Gastrocnemius medialis (tissue), 4 donors: ENCODE results near the gene LRRC56. TPM values are rescaled to one million over a fixed set of nuclear protein-coding genes. Genes with fewer than 3 reads are reported as not detected.

Source experiments
- ATAC-seq, 2 donors: fragments of 150-250 bp; one replicate each; pipeline ENCODE4 v1.9.1; 2016
- DNase-seq, 2 donors: peaks; one replicate each; pipeline ENCODE4 v3.0.0-alpha.2; 2019
- H3K27ac ChIP-seq, 4 donors: fragments of 200-600 bp; sonication (generic); 1 replicate in 1 of 4; 2 replicates in 3 of 4; pipeline ENCODE4 v1.5.1; 2016 to 2018; ENCODE audit warnings: mild to moderate bottlenecking in 2 of 4, moderate library complexity in 1 of 4
- H3K27me3 ChIP-seq, 3 donors: fragments of 200-600 bp; sonication (generic) in 2 of 3; 1 replicate in 1 of 3; 2 replicates in 2 of 3; pipeline versions ENCODE4 v1.5.1 to v1.6.0; 2016 to 2019; ENCODE audit warnings: mild to moderate bottlenecking in 1 of 3, moderate library complexity in 1 of 3
- H3K36me3 ChIP-seq, 2 donors: fragments of 200-600 bp; sonication (generic) in 1 of 2; one replicate each; pipeline ENCODE4 v1.5.1; 2017 to 2018
- H3K4me1 ChIP-seq, 2 donors: fragments of 200-600 bp; sonication (generic) in 1 of 2; one replicate each; pipeline ENCODE4 v1.5.1; 2016 to 2017; ENCODE audit warnings: mild to moderate bottlenecking in 2 of 2
- H3K4me3 ChIP-seq, 4 donors: fragments of 200-600 bp; sonication (generic) in 3 of 4; 1 replicate in 1 of 4; 2 replicates in 3 of 4; pipeline ENCODE4 v1.5.1; 2016 to 2019; ENCODE audit warnings: mild to moderate bottlenecking in 2 of 4
- H3K9me3 ChIP-seq, 3 donors: fragments of 200-600 bp; sonication (generic) in 2 of 3; 1 replicate in 1 of 3; 2 replicates in 2 of 3; pipeline ENCODE4 v1.5.1; 2016 to 2019
- POLR2A ChIP-seq, 2 donors: fragments of 450-650 bp; IDR thresholded peaks; one replicate each; pipeline ENCODE4 v1.6.1; 2017; ENCODE audit warnings: antibody characterized with exemption in 2 of 2, mild to moderate bottlenecking in 2 of 2, moderate library complexity in 2 of 2
- in situ Hi-C, 4 donors: fragments of 200-750 bp; cut with MboI; loops; one replicate each; pipeline versions ENCODE4 v1.15.0 to v1.8.0; 2017; ENCODE audit warnings: low sequenced_read_pairs in 4 of 4
- intact Hi-C: fragments of 100-400 bp; cut with DNase I; formaldehyde crosslinking; loops from one replicate; pipeline ENCODE4 v1.15.1; 2023; ENCODE audit warnings: low total_unique reads
- total RNA-seq, 4 donors: library from RNA; depleted of rRNA; stranded (reverse); fragments of >200 nt; gene quantifications; one replicate each; pipeline versions ENCODE4 v1.1.0 to v1.2.3, GENCODE V29; 2016
- TF ChIP-seq, protein P1 (sequence below), 5 experiments: fragments of 450-650 bp in 3 of 5; fragments of 200-600 bp in 2 of 5; sonication (generic) in 2 of 5; IDR thresholded peaks in 4 of 5; conservative IDR thresholded peaks in 1 of 5; 1 replicate in 4 of 5; 2 replicates in 1 of 5; pipeline ENCODE4 v1.5.1; 2016 to 2019; ENCODE audit warnings: antibody characterized with exemption in 5 of 5, mild to moderate bottlenecking in 3 of 5, moderate library complexity in 3 of 5

Gene LRRC56
- total RNA-seq, 4 donors from 2014 or later: 0.29 to 0.36 TPM; not detected in 2

DNA sequence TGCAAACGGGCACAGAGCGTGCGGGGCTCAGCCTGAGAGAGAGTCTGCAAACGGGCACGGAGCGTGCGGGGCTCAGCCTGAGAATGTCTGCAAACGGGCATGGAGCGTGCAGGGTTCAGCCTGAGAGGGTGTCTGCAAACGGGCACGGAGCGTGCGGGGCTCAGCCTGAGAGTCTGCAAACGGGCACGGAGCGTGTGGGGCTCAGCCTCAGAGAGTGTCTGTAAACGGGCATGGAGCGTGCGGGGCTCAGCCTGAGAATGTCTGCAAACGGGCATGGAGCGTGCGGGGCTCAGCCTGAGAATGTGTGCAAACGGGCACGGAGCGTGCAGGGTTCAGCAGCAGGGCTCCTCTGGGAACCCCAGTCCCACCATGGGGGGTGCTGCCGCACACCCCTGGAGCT is 52.5 kb downstream of the LRRC56 start:
- in situ Hi-C loops: no loop called here
- Histone ChIP-seq H3K4me3 (no peak overlapping the region), H3K27ac (no peak overlapping the region), H3K36me3 (peaks cover 0 to 66% of the 10 kb centered on the region in 2 donors), H3K9me3 (no peaks in the 10 kb centered on the region), H3K27me3 (no peaks in the 10 kb centered on the region), H3K4me1 (no peaks in the 10 kb centered on the region)
- no peak for TF ChIP-seq POLR2A (IDR thresholded peaks at IDR 0.05)
- TF ChIP-seq, protein P1, sequence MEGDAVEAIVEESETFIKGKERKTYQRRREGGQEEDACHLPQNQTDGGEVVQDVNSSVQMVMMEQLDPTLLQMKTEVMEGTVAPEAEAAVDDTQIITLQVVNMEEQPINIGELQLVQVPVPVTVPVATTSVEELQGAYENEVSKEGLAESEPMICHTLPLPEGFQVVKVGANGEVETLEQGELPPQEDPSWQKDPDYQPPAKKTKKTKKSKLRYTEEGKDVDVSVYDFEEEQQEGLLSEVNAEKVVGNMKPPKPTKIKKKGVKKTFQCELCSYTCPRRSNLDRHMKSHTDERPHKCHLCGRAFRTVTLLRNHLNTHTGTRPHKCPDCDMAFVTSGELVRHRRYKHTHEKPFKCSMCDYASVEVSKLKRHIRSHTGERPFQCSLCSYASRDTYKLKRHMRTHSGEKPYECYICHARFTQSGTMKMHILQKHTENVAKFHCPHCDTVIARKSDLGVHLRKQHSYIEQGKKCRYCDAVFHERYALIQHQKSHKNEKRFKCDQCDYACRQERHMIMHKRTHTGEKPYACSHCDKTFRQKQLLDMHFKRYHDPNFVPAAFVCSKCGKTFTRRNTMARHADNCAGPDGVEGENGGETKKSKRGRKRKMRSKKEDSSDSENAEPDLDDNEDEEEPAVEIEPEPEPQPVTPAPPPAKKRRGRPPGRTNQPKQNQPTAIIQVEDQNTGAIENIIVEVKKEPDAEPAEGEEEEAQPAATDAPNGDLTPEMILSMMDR (IDR thresholded peaks at IDR 0.05 in 4 of 5, conservative IDR thresholded peaks at IDR 0.05 in 1 of 5): no peak
- no peak for DNase-seq
- intact Hi-C loops: no loop called here
- ATAC-seq: no peak

DNA sequence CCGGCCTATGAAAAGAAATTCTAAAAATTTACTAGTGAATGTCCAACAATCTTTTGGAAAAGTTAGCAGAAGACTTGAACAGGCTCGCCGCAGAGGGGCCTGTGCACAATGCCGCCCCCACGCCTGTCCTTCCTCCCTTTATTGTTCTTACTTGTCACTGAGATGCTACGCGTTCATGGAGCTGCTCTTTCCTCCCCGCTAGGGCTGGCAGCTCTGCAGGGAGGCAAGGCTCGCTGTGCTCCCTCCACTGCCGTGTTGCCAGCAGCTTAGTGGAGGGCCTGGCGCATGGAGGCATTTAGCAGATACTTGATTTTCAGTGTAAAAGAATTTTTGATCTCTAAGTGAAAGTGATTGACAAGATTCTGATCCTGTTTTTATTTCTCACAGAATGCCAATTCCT is 53.7 kb downstream of the LRRC56 start:
- in situ Hi-C loops: no loop called here
- H3K27ac ChIP-seq: no peak overlapping the region
- ATAC-seq: no peak
- H3K4me1 ChIP-seq: no peaks in the 10 kb centered on the region
- no peak overlapping the region for H3K4me3 ChIP-seq
- intact Hi-C loops: no loop called here
- H3K27me3 ChIP-seq: no peaks in the 10 kb centered on the region
- H3K9me3 ChIP-seq: no peaks in the 10 kb centered on the region
- H3K36me3 ChIP-seq: peaks cover 0 to 69% of the 10 kb centered on the region in 2 donors
- TF ChIP-seq, protein P1 (IDR thresholded peaks at IDR 0.05 in 4 of 5, conservative IDR thresholded peaks at IDR 0.05 in 1 of 5): no peak
- no peak for TF ChIP-seq POLR2A (IDR thresholded peaks at IDR 0.05)
- DNase-seq: no peak

DNA sequence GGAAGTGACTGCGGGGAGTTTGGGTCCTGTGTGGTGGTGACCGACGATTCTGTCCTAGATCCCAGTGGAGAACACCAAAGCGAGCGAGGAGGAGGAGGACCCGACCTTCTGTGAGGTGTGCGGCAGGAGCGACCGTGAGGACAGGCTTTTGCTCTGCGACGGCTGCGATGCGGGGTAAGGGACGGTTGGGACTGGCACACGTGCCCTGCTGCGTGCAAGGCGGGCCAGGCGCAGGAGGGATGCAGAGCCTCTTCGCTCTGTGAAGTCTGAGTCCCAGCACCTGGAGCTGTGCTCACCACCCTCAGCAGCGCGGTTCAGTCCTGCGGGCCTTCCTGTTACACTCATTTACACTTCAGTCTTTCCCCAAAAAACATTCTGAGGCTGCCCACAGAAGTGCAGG is 55.2 kb downstream of the LRRC56 start:
- in situ Hi-C loops (no loop called here), intact Hi-C loops (no loop called here)
- DNase-seq (no peak), ATAC-seq (no peak)
- TF ChIP-seq POLR2A (IDR thresholded peaks at IDR 0.05): no peak
- TF ChIP-seq, protein P1 (IDR thresholded peaks at IDR 0.05 in 4 of 5, conservative IDR thresholded peaks at IDR 0.05 in 1 of 5): no peak
- H3K27ac ChIP-seq: no peak overlapping the region
- H3K4me3 ChIP-seq: no peak overlapping the region
- no peaks in the 10 kb centered on the region for H3K9me3 ChIP-seq
- H3K4me1 ChIP-seq: no peaks in the 10 kb centered on the region
- H3K36me3 ChIP-seq: peaks cover 0 to 70% of the 10 kb centered on the region in 2 donors
- no peaks in the 10 kb centered on the region for H3K27me3 ChIP-seq

DNA sequence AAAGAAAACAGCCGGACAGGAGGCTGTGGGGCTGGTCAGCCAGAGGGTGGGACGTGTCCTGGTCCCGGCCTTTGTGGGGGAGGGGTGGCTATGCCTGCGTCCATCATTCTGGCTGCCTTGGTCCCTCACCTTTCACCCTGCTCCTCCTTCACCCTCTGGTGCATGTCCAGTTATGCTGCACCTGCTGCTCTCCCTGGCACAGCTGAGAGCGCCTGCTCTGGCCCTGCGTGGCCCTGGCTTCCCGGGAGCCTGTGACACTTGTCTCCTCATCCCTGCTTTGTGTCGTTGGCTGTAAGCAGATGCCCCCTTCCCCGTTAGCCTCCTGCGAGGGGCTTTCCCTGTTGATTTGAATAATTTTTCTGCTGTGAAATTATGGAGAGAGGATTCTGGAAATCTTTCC is 55.6 kb downstream of the LRRC56 start:
- TF ChIP-seq, protein P1 (IDR thresholded peaks at IDR 0.05 in 4 of 5, conservative IDR thresholded peaks at IDR 0.05 in 1 of 5): no peak
- TF ChIP-seq POLR2A (IDR thresholded peaks at IDR 0.05): no peak
- Histone ChIP-seq H3K4me1 (no peaks in the 10 kb centered on the region), H3K27ac (no peak overlapping the region), H3K36me3 (peaks cover 0 to 70% of the 10 kb centered on the region in 2 donors), H3K9me3 (no peaks in the 10 kb centered on the region), H3K27me3 (no peaks in the 10 kb centered on the region), H3K4me3 (no peak overlapping the region)
- no peak for DNase-seq
- intact Hi-C loops: no loop called here
- ATAC-seq: no peak
- in situ Hi-C loops: no loop called here

DNA sequence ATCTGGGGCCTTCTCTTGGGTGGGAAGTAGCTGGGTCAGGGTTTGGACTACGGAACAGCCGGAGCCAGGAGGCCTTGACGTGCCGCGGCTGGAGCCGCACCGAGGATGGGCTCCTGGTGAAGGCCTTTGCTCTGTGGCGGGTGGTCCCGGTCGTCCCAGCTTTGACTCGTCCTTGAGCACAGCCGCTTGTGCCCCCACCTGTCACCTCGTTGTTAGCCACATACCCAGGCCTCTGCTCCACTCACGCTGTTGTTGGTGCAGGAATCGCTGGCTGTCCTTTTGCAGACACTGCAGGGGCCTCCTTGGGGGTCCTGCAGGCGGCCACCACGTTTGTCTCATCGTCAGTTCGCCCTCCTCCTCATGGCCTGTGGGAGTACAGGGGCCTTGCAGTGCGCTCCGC is 56.0 kb downstream of the LRRC56 start:
- no peak for DNase-seq
- TF ChIP-seq POLR2A (IDR thresholded peaks at IDR 0.05): no peak
- TF ChIP-seq, protein P1 (IDR thresholded peaks at IDR 0.05 in 4 of 5, conservative IDR thresholded peaks at IDR 0.05 in 1 of 5): no peak

More for the DNA sequence above, 56.0 kb downstream of the LRRC56 start:
- in situ Hi-C loops (no loop called here), intact Hi-C loops (no loop called here)
- Histone ChIP-seq H3K36me3 (peaks cover 0 to 71% of the 10 kb centered on the region in 2 donors), H3K27ac (no peak overlapping the region), H3K9me3 (no peaks in the 10 kb centered on the region), H3K4me3 (no peak overlapping the region), H3K27me3 (no peaks in the 10 kb centered on the region), H3K4me1 (no peaks in the 10 kb centered on the region)
- ATAC-seq: no peak
